COLO668 (cell line): ENCODE data around the gene ASB13.

Source experiments
- DNase-seq: peaks from one replicate; lab custom pipeline; 2025; ENCODE audit not compliant: unreplicated experiment; lab: John Stamatoyannopoulos, UW

The ASB13 gene

GRCh38 chr10:5648494-5649457 lies 17.6 kb downstream of the ASB13 start:
- no peak for DNase-seq

- no peak for DNase-seq
Measured at GRCh38 chr10:5647507-5648240, 18.7 kb downstream of the ASB13 start.

GRCh38 chr10:5645944-5646617 lies 20.3 kb downstream of the ASB13 start:
- DNase-seq: peak; percentile 26

- peak; percentile 14 for DNase-seq
Measured at GRCh38 chr10:5645375-5645774, 21.0 kb downstream of the ASB13 start.

GRCh38 chr10:5644930-5645329 lies 21.5 kb downstream of the ASB13 start:
- no peak for DNase-seq

- DNase-seq: no peak
Measured at GRCh38 chr10:5643346-5644067, 22.9 kb downstream of the ASB13 start.

GRCh38 chr10:5641501-5641900 lies 24.9 kb downstream of the ASB13 start:
- no peak for DNase-seq

- no peak for DNase-seq
Measured at GRCh38 chr10:5640501-5640900, 25.9 kb downstream of the ASB13 start.

GRCh38 chr10:5640036-5640435 lies 26.4 kb downstream of the ASB13 start:
- DNase-seq: no peak

GRCh38 chr10:5639066-5639465 lies 27.3 kb downstream of the ASB13 start:
- no peak for DNase-seq

GRCh38 chr10:5638494-5638893 lies 27.9 kb downstream of the ASB13 start:
- no peak for DNase-seq

GRCh38 chr10:5634918-5635317 lies 31.5 kb downstream of the ASB13 start:
- peak; percentile 64 for DNase-seq

GRCh38 chr10:5633166-5633749 lies 33.1 kb downstream of the ASB13 start:
- DNase-seq: no peak

GRCh38 chr10:5632446-5632845 lies 33.9 kb downstream of the ASB13 start:
- DNase-seq: peak; percentile 17

GRCh38 chr10:5631936-5632335 lies 34.5 kb downstream of the ASB13 start:
- DNase-seq: peak; percentile 15

GRCh38 chr10:5630112-5630436 lies 36.3 kb downstream of the ASB13 start:
- no peak for DNase-seq

- peak; percentile 75 for DNase-seq
Measured at GRCh38 chr10:5629303-5630111, 36.9 kb downstream of the ASB13 start.

GRCh38 chr10:5628451-5629302 lies 37.7 kb downstream of the ASB13 start:
- DNase-seq: no peak

- no peak for DNase-seq
Measured at GRCh38 chr10:5627486-5628044, 38.8 kb downstream of the ASB13 start.
